IMR-90 (cell line): Measurements from ENCODE around the gene SLC35B2. TPM values are rescaled to one million over a fixed set of nuclear protein-coding genes. Genes with fewer than 3 reads are reported as not detected.

ENCODE experiments used
- ATAC-seq: fragments of 200-7000 bp; cut with Tn5 transposase; 2 replicates; pipeline ENCODE4 v1.9.1; 2020; ENCODE audit warnings: low read depth, mild to moderate bottlenecking, moderate library complexity
- BruUV-seq: library from RNA; stranded (reverse); fragments of 400-500 nt; replicated peaks from 2 replicates; lab custom pipeline; 2021; lab: Mats Ljungman, UMichigan
- CTCF ChIA-PET: fragments of 300-600 bp; formaldehyde crosslinking; extraction: SDS; loops from one replicate; lab custom pipeline; 2021; ENCODE audit warnings: antibody characterized with exemption; lab: Yijun Ruan, JAX
- POLR2A ChIA-PET: fragments of 300-600 bp; sonication (Branson Sonifier 250); formaldehyde crosslinking; loops from one replicate; lab custom pipeline; 2022; ENCODE audit warnings: antibody characterized with exemption; ENCODE audit not compliant: unreplicated experiment; lab: Charles Lee
- DNase-seq: peaks from one replicate; pipeline ENCODE4 v3.0.0; 2013
- H2AFZ ChIP-seq: replicated peaks from 2 replicates; pipeline ENCODE3; 2013; ENCODE audit warnings: low read length, mild to moderate bottlenecking; ENCODE audit not compliant: poor library complexity
- H2AK5ac ChIP-seq: 2 replicates; pipeline ENCODE4 v1.6.1; 2013; ENCODE audit warnings: low read depth, low read length, inconsistent platforms
- H2AK9ac ChIP-seq: replicated peaks from 2 replicates; pipeline ENCODE3; 2013; ENCODE audit warnings: mild to moderate bottlenecking, low read depth, low read length, moderate library complexity; ENCODE audit not compliant: poor library complexity
- H2BK120ac ChIP-seq: 2 replicates; pipeline ENCODE4 v1.6.1; 2013; ENCODE audit warnings: low read depth, low read length, inconsistent platforms
- H2BK15ac ChIP-seq: 3 replicates; pipeline ENCODE4 v1.6.1; 2013; ENCODE audit warnings: low read depth, low read length, inconsistent platforms
- H2BK20ac ChIP-seq: 2 replicates; pipeline ENCODE4 v1.6.1; 2013; ENCODE audit warnings: low read depth, mild to moderate bottlenecking, inconsistent platforms, low read length, moderate library complexity
- H2BK5ac ChIP-seq: 2 replicates; pipeline ENCODE4 v1.6.1; 2013; ENCODE audit warnings: mild to moderate bottlenecking, low read depth, low read length, inconsistent platforms; ENCODE audit not compliant: poor library complexity, severe bottlenecking
- H3K14ac ChIP-seq: replicated peaks from 2 replicates; pipeline ENCODE4 v1.6.1; 2013; ENCODE audit warnings: low read depth, low read length, inconsistent platforms
- H3K18ac ChIP-seq: 2 replicates; pipeline ENCODE4 v1.6.1; 2013; ENCODE audit warnings: low read depth, low read length, control low read depth
- H3K23ac ChIP-seq: 2 replicates; pipeline ENCODE4 v1.6.1; 2013; ENCODE audit warnings: low read depth, low read length, inconsistent platforms
- H3K27ac ChIP-seq: 2 replicates; pipeline ENCODE4 v1.5.1; 2013; ENCODE audit warnings: mild to moderate bottlenecking, control low read depth, low read length; ENCODE audit not compliant: insufficient read depth
- H3K27me3 ChIP-seq: 2 replicates; pipeline ENCODE4 v1.6.1; 2013; ENCODE audit warnings: low read length; ENCODE audit not compliant: control insufficient read depth, insufficient read depth
- H3K36me3 ChIP-seq: 2 replicates; pipeline ENCODE4 v1.6.1; 2013; ENCODE audit warnings: low read length, mixed read lengths; ENCODE audit not compliant: control insufficient read depth, insufficient read depth
- H3K4ac ChIP-seq: 2 replicates; pipeline ENCODE4 v1.6.1; 2013; ENCODE audit warnings: low read depth, low read length, inconsistent platforms
- H3K4me1 ChIP-seq: 2 replicates; pipeline ENCODE4 v1.6.1; 2013; ENCODE audit warnings: low read length, mixed read lengths; ENCODE audit not compliant: control insufficient read depth, insufficient read depth
- H3K4me2 ChIP-seq: 2 replicates; pipeline ENCODE4 v1.6.1; 2013; ENCODE audit warnings: low read depth, mild to moderate bottlenecking, control low read depth, low read length, moderate library complexity
- H3K4me3 ChIP-seq: 2 replicates; pipeline ENCODE4 v1.5.1; 2013; ENCODE audit warnings: low read depth, mild to moderate bottlenecking, control low read depth, low read length, moderate library complexity; ENCODE audit not compliant: insufficient read depth
- H3K56ac ChIP-seq: 2 replicates; pipeline ENCODE4 v1.6.1; 2013; ENCODE audit warnings: low read length, inconsistent platforms; ENCODE audit not compliant: insufficient read depth; ENCODE audit errors: extremely low read depth
- H3K79me1 ChIP-seq, 2 experiments: 2 replicates each; pipeline ENCODE4 v1.6.1; 2013; ENCODE audit warnings: low read length in 2 of 2, inconsistent platforms in 1 of 2, low read depth in 1 of 2
- H3K9ac ChIP-seq: 2 replicates; pipeline ENCODE4 v1.6.1; 2013; ENCODE audit warnings: low read depth, low read length, control low read depth
- H3K9me1 ChIP-seq: 2 replicates; pipeline ENCODE4 v1.6.1; 2013; ENCODE audit warnings: low read length, inconsistent platforms; ENCODE audit not compliant: insufficient read depth
- H3K9me3 ChIP-seq: 2 replicates; pipeline ENCODE4 v1.6.1; 2013; ENCODE audit warnings: low read length; ENCODE audit not compliant: control insufficient read depth, insufficient read depth
- H4K20me1 ChIP-seq: 2 replicates; pipeline ENCODE4 v1.6.1; 2013; ENCODE audit warnings: low read length, inconsistent platforms; ENCODE audit not compliant: insufficient read depth
- H4K5ac ChIP-seq: 2 replicates; pipeline ENCODE4 v1.6.1; 2013; ENCODE audit warnings: mild to moderate bottlenecking, low read depth, low read length, control low read depth
- H4K8ac ChIP-seq, 2 experiments: 2 replicates each; pipeline ENCODE4 v1.6.1; 2013; ENCODE audit warnings: low read depth in 2 of 2, low read length in 2 of 2, control low read depth in 1 of 2, inconsistent platforms in 1 of 2
- H4K91ac ChIP-seq: 2 replicates; pipeline ENCODE4 v1.6.1; 2013; ENCODE audit warnings: low read depth, low read length, inconsistent platforms; ENCODE audit not compliant: insufficient read depth
- CEBPB ChIP-seq: IDR thresholded peaks from 2 replicates; pipeline ENCODE4 v1.6.1; 2012; ENCODE audit warnings: low read depth, low read length, improper control_type of control experiment
- CTCF ChIP-seq: conservative IDR thresholded peaks from 2 replicates; pipeline ENCODE4 v1.5.1; 2012; ENCODE audit warnings: mild to moderate bottlenecking, low read depth, low read length, improper control_type of control experiment
- FOS ChIP-seq: fragments of 150-350 bp; IDR thresholded peaks from 2 replicates; pipeline ENCODE4 v1.6.1; 2016; ENCODE audit warnings: low read depth, low read length
- MAFK ChIP-seq: IDR thresholded peaks from 2 replicates; pipeline ENCODE4 v1.6.1; 2012; ENCODE audit warnings: low read depth, low read length, improper control_type of control experiment
- MXI1 ChIP-seq: IDR thresholded peaks from 2 replicates; pipeline ENCODE4 v1.6.1; 2012; ENCODE audit warnings: low read depth, mild to moderate bottlenecking, low read length, moderate library complexity, borderline replicate concordance
- NFE2L2 ChIP-seq: fragments of 150-350 bp; IDR thresholded peaks from 2 replicates; pipeline ENCODE4 v1.6.1; 2016; ENCODE audit warnings: low read depth, mild to moderate bottlenecking, low read length
- POLR2A ChIP-seq: IDR thresholded peaks from 2 replicates; pipeline ENCODE4 v1.6.1; 2012; ENCODE audit warnings: mild to moderate bottlenecking, low read depth, low read length
- USF2 ChIP-seq: fragments of 150-350 bp; IDR thresholded peaks from 2 replicates; pipeline ENCODE4 v1.6.1; 2017; ENCODE audit warnings: mild to moderate bottlenecking, antibody characterized with exemption, low read length, low read depth
- WGBS, 2 experiments: methylation state at CpG; one replicate each; pipeline versions ENCODE4 v1.1.5 to v1.1.7; 2013; ENCODE audit warnings: missing lambda C conversion rate in 2 of 2; ENCODE audit not compliant: insufficient read length in 1 of 2; ENCODE audit errors: extremely low coverage in 2 of 2; 5-methylcytosine and 5-hydroxymethylcytosine counted together
- dilution Hi-C: fragments of 300-500 bp; cut with HindIII; formaldehyde crosslinking; loops from one replicate; pipeline ENCODE4 v1.14.3; 2018; ENCODE audit warnings: low sequenced_read_pairs; ENCODE audit not compliant: unreplicated experiment
- in situ Hi-C: fragments of 300-500 bp; cut with MboI; formaldehyde crosslinking; loops from 3 replicates; pipeline ENCODE4 v1.14.3; 2019; ENCODE audit warnings: low sequenced_read_pairs, inconsistent platforms, mixed read lengths
- intact Hi-C: fragments of 100-400 bp; cut with micrococcal nuclease; formaldehyde crosslinking; loops from 2 replicates; pipeline ENCODE4 v1.10.0; 2022
- polyA plus RNA-seq, 3 experiments: library from polyadenylated mRNA; depleted of rRNA; stranded (reverse); fragments of >200 nt; gene quantifications; 2 replicates each; pipeline ENCODE4 v1.2.3, GENCODE V29; 2012; ENCODE audit warnings: low replicate concordance in 1 of 3
- total RNA-seq: library from RNA; depleted of rRNA; stranded (reverse); fragments of >200 nt; gene quantifications from 2 replicates; pipeline ENCODE4 v1.2.3, GENCODE V29; 2012

Gene SLC35B2
- total and polyA plus RNA-seq, 2 of the 4 experiments (the other 2 are of a cell fraction), result 51.4 to 89.9 TPM

- Histone ChIP-seq H3K4me1 (no peaks in the 10 kb centered on the region), H2BK120ac (no peak overlapping the region), H2AK9ac (no peak overlapping the region), H4K8ac (no peak overlapping the region), H4K20me1 (no peaks in the 10 kb centered on the region; the same call in 1 of the 2 replicates), H3K4me3 (no peak overlapping the region), H4K5ac (no peak overlapping the region), H3K9me3 (no peaks in the 10 kb centered on the region), H3K9me1 (peaks cover 4% of the 10 kb centered on the region; the same call in 1 of the 2 replicates), H2BK15ac (no peak overlapping the region), H3K4ac (no peak overlapping the region), H2BK20ac (no peak overlapping the region), H3K18ac (no peak overlapping the region), H2BK5ac (no peak overlapping the region), H3K27me3 (peaks cover 56% of the 10 kb centered on the region), H3K4me2 (no peak overlapping the region), H3K79me1 (no peaks in the 10 kb centered on the region), H3K36me3 (no peaks in the 10 kb centered on the region), H2AFZ (no peak overlapping the region), H3K27ac (no peak overlapping the region), H3K23ac (no peak overlapping the region), H3K9ac (no peak overlapping the region), H4K91ac (no peak overlapping the region), H3K14ac (no peak overlapping the region), H3K56ac (no peak overlapping the region), H2AK5ac (no peak overlapping the region; the same call in 1 of the 2 replicates)
- TF ChIP-seq MXI1 (no peak), CEBPB (no peak), POLR2A (no peak), FOS (no peak), CTCF (no peak), NFE2L2 (no peak), MAFK (no peak), USF2 (no peak)
- ATAC-seq (no peak), DNase-seq (no peak)
- intact Hi-C loops (no loop called here), in situ Hi-C loops (no loop called here), dilution Hi-C loops (no loop called here)
- no TSS peak for BruUV-seq
- POLR2A ChIA-PET, result no interaction called here
- WGBS, 2 experiments, result 100% methylated on average over 1 of the region's 9 CpGs; no CpG with 5 or more reads in 1 of the 2 experiments
- CTCF ChIA-PET, result interaction anchor here (0.6 kb wide), 1 partner anchor 163 kb away, joined by 3 read pairs; no protein-coding TSS in a partner anchor
Measured at GRCh38 chr6:44278774-44279697, 21.7 kb upstream of the SLC35B2 start.
